Measurements from ENCODE around the gene TMEM74B.

TMEM74B gene

DNA sequence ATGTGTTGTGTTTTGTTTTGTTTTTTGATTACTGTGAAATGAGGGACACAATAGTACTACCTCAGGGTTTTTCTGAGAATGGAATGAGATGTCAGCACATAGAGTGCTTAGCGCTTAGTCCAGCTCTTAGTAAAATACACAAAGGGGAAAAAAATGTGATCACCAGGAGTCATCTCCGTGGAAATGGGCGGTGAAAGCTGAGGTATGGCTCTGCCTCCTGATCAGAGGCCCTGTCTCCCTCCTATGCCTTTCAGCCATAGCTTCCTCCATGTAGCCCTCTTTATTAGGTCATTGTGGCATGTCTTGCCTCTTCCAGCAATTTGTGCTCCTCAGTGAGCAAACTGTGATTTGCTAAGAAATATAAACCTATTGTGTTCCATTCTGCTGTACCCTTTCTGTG lies 53.4 kb downstream of the TMEM74B start:
- DNase-seq, result no peak

DNA sequence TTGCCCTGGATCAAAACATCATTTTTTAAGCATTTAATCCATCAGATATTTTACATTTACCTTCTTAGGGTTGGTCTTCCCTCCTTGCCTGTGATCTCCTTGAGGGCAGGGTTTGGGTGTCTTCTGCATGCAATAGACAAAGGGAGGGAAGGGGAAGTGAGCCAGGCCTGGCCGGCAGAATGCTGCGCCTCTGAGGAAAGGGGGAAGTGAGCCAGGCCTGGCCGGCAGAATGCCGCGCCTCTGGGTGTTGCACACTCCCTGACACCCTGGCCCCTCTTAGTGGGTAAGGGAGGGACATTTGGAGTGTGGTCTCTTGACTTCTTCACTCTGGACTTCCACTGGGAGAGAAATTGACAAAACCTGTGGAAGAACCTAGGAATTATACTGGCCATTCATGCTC lies 53.9 kb downstream of the TMEM74B start:
- DNase-seq, result no peak
